ENCODE results near the gene SMG7.
A peak's percentile ranks its signal among the peaks of the same experiment; 100 is the strongest.

SMG7 gene

DNA sequence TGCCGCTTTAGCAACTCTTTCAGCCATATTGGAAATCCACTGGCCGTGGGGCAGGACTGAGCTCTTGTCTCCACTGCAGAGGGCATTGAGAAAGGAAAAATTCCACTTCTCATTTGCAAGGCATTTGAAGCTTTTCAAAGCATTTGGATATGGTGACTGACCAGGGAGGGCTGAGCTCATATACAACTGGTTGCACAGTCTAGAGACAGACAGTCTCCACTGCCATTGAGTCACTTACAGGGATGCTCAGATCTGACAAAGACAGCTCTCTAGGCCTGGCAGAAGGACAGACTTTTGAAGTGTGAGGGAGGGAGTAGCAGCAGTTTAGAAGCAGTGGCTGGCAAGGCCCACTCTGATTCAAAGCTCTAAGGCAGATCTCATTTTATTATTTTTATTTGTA is 93.7 kb downstream of the SMG7 start:
- DNase-seq (ENCODE audit: low spot score): no peak

DNA sequence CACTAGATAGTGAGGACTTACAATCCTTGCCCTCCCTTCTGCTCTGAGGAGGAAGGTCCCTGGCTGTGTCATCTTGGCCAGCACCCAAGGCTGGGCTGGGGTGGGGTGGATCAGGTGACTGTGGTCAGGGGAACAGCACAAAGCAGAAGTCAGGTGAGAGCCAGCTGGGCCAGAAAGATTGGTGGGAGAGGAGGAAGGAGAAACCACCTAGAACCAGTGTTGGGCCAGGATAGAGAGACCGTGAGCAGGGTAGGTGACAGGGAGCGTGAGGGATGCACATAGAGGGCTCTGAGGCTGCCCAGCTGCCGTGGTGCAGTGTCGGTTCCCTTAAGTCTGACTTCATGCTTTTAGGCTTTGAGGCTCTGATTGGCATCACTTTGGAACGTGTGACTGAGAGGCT is 95.3 kb downstream of the SMG7 start:
- DNase-seq (ENCODE audit: low spot score): no peak

- DNase-seq (ENCODE audit: low spot score): peak; percentile 38
These were observed 96.1 kb downstream of the SMG7 start for GRCh38 chr1:183568176-183569021.

GRCh38 chr1:183569141-183569540 is 96.8 kb downstream of the SMG7 start:
- DNase-seq (ENCODE audit: low spot score): no peak

GRCh38 chr1:183569801-183570200 is 97.5 kb downstream of the SMG7 start:
- no peak for DNase-seq (ENCODE audit: low spot score)

DNA sequence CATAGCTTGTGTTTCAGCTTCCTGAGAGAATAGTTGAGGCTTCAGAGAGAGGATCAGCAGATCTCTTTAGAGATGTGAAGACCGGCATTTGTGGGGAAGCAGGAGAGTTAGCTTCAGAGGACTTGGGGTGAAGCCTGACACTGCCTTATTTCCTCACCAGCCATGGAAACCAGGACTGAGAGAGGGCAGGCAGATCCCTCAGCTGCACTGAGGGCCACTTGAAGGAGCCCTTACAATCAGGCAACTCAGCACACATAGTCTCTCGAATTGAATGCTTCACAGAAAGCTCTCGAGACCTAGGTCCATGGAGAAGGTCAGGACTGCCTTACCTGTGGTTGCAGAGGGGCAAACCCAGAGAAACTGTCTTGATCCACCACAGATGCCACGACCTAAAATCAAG is 98.2 kb downstream of the SMG7 start:
- DNase-seq (ENCODE audit: low spot score): no peak

GRCh38 chr1:183571678-183572268 is 99.5 kb downstream of the SMG7 start:
- no peak for DNase-seq (ENCODE audit: low spot score)

GRCh38 chr1:183572721-183573120 is 100.4 kb downstream of the SMG7 start:
- no peak for DNase-seq (ENCODE audit: low spot score)

DNA sequence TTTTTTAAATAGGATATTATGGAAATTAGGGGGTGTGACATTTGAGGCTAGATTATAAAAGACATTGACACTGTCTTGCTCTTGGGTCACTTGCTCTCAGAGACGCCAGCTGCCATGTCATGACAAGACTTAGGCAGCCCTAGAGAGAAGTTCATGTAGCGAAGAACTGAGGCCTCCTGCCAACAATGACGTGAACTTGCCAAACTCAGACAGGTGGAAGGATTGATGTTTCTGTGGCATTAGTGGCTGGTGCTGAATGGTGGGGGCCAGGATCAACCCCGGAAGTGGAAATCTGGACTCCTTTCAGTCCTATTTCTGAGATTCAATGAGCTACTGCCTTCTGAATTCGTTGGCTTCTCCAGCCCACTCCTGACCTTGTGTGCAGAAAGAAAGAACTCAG is 103.3 kb downstream of the SMG7 start:
- no peak for DNase-seq (ENCODE audit: low spot score)

DNA sequence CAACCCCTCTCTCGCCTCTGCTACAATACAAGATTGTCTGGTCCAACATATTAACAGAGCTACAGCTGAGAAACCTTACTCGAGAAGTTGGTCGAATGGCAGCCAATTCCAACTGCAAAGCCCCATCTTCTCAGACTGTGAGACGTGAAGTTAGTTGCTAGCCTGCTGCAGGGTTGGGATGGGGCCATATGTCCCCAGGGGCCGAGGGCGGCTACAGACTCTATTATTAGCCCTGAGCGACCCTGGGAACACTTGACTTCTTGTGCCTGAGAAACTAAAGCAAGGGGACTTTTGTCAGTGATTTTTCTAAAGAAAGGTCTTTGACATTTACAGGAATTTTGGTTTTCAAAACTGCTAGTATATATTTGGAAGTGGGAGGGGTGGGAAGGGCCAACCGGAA is 104.2 kb downstream of the SMG7 start:
- no peak for DNase-seq (ENCODE audit: low spot score)

- DNase-seq (ENCODE audit: low spot score): no peak
These were observed 105.7 kb downstream of the SMG7 start for GRCh38 chr1:183577897-183578465.

DNA sequence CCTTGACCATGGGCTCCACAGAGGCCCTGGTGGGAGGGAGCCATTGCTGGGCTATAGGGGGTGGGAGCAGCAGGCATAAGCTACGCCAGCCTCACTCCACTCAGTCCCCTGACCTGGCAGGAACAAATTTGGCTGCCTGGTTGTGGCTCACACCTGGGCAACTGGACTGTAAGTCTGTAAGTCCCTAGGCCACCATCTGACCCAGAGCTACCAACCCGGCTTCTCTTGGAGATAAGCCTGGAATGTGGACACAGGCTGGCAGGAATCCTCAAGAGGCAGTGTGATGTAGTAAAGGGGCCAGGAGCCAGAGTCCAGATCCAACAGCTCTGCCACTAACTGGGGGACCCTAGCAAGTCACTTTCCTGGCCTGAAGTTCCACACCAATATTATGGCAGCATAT is 106.6 kb downstream of the SMG7 start:
- no peak for DNase-seq (ENCODE audit: low spot score)

- peak; percentile 51 for DNase-seq (ENCODE audit: low spot score)
These were observed 108.0 kb downstream of the SMG7 start for GRCh38 chr1:183580281-183580682.

DNA sequence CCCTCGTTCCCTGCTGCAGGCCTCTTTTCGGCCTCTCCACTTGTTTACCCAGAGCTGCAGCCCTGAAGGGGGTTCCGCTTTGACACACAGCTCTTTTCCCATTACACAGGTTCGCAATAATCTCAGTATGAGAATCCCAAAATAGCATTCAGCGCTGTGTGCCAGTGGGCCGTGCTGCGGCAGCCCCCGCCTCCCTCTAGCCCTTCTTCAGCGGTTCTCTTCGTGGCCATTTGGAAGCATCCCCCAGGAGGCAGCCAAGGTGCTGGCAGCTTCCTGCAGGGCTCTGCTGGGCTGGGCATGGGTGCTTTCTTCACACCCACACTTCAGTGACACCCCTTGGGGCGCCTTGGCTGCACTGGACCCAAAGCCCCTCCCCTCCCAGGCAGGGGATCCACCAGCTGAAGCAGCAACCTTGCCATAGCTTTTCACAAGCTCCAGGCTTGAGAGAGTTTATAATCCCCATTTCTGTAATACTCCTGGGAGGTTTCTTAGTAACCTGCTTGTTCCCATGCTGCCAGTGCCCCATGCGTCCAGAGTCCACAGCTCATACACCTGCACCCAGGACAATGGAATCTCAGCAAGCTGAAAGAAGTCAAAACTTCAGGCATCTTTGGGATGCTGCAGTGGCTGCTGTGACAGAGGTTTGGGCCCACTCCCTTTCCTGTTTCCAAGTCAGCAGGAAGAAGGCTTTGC is 109.9 kb downstream of the SMG7 start:
- DNase-seq (ENCODE audit: low spot score): no peak

GRCh38 chr1:183583466-183583865 is 111.2 kb downstream of the SMG7 start:
- no peak for DNase-seq (ENCODE audit: low spot score)

DNA sequence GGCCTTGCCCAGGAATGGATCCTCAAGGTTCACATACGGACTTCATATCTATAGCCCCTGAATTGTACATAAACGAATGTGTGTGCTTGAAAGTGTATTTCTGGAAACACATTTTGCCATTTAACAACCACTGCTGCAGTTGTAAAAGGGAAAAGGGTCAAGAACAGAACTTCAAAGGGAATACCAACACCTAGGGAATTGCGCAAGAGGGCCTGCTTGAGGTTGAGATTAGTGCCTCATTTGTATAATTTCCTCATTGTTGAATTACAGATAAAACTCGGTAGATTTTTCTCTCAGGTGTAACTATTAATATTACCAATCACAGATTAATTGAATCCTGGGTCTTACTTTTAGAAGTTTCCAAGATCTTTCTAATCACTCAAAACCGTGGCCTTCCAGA is 111.8 kb downstream of the SMG7 start:
- no peak for DNase-seq (ENCODE audit: low spot score)

DNA sequence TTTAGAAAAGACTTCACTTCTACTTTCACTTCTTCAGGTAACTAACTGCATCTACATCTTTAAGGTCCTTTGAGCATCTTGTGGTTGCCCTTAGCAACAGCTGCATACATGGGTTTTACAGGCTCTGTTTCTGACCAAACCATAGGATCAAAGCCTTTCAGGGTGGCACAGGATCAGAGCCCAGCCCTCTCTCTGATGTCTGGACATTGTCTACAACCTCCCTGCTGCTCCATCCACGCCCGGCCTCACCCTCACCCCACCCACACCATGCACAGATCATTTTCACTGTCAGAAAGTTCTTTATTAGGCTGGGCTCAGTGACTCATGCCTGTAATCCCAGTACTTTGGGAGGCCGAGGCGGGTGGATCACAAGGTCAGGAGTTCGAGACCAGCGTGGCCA is 112.7 kb downstream of the SMG7 start:
- DNase-seq (ENCODE audit: low spot score): no peak

- no peak for DNase-seq (ENCODE audit: low spot score)
These were observed 114.2 kb downstream of the SMG7 start for GRCh38 chr1:183586455-183586854.

DNA sequence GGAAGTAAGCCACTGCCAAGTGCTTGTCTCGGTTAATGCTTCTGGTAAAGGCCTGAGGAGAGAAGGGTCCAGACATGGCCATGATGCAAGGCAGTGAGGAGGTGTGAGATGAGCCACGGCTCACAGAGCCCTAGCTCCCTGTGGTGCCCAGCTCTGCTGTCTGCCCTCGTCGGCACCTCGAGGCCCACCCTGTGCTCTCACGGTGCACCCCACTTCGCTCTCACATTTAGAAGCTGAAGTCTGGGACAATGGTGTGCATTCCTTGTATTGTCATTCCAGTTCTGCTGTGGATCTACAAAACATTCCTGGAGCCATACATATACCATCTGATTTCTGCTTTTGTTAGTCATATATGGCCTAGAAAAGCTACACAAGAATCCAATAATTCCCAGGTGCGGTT is 114.6 kb downstream of the SMG7 start:
- no peak for DNase-seq (ENCODE audit: low spot score)

DNA sequence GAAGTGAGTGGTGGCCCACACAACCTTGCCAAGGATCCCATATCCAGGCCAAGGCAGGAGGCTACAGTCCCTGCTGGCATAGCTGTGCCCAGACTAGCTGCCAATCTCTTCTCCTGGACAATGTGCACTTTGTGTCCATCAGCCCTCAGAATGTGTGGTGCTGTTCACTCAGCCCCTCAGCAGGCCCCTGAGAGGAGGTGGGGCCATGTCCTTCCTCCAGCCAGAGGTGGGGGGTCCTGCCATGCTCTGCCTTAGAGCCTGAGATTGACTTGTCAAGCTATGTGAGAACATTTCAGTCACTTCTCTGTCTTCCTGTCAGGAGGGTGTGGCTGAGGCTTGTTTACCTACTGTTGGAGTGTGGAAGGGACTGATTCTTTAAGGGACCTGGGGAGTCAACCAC is 116.5 kb downstream of the SMG7 start:
- DNase-seq (ENCODE audit: low spot score): no peak

GRCh38 chr1:183589384-183589783 is 117.1 kb downstream of the SMG7 start:
- no peak for DNase-seq (ENCODE audit: low spot score)

- no peak for DNase-seq (ENCODE audit: low spot score)
These were observed 117.6 kb downstream of the SMG7 start for GRCh38 chr1:183589874-183590243.

Data from kidney capillary endothelial cell (primary cell).